ENCODE measurements around the gene EXOC3L4. TPM values are rescaled to one million over a fixed set of nuclear protein-coding genes. Genes with fewer than 3 reads are reported as not detected.

EXOC3L4 gene
- total and polyA plus RNA-seq, 10 donors: 2.0 to 39.2 (median 12.6) TPM

GRCh38 chr14:103110681-103111231 is 16.2 kb downstream of the EXOC3L4 start:
- H3K9me3 ChIP-seq: no peaks in the 10 kb centered on the region
- intact Hi-C loops (cut with DNase I; ENCODE audit: low total_unique reads): no loop called here
- no peak overlapping the region for H3K4me3 ChIP-seq
- peaks cover 0 to 23% (median 0%) of the 10 kb centered on the region in 7 donors for H3K27me3 ChIP-seq (replicated peaks in 1 of 7)
- TF ChIP-seq POLR2AphosphoS5 (IDR thresholded peaks at IDR 0.05) (peak in 1 of 3 donors; percentile 44), POLR2A (IDR thresholded peaks at IDR 0.05) (no peak)
- TF ChIP-seq, protein P1, sequence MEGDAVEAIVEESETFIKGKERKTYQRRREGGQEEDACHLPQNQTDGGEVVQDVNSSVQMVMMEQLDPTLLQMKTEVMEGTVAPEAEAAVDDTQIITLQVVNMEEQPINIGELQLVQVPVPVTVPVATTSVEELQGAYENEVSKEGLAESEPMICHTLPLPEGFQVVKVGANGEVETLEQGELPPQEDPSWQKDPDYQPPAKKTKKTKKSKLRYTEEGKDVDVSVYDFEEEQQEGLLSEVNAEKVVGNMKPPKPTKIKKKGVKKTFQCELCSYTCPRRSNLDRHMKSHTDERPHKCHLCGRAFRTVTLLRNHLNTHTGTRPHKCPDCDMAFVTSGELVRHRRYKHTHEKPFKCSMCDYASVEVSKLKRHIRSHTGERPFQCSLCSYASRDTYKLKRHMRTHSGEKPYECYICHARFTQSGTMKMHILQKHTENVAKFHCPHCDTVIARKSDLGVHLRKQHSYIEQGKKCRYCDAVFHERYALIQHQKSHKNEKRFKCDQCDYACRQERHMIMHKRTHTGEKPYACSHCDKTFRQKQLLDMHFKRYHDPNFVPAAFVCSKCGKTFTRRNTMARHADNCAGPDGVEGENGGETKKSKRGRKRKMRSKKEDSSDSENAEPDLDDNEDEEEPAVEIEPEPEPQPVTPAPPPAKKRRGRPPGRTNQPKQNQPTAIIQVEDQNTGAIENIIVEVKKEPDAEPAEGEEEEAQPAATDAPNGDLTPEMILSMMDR (IDR thresholded peaks at IDR 0.05 in 8 of 11, conservative IDR thresholded peaks at IDR 0.05 in 3 of 11): no peak
- H3K36me3 ChIP-seq: no peaks in the 10 kb centered on the region
- peak overlapping the region in 7 of 8 donors; percentile 51 to 99 (median 61) for H3K27ac ChIP-seq
- peaks cover 12 to 72% (median 58%) of the 10 kb centered on the region in 6 donors for H3K4me1 ChIP-seq
- WGBS, 5 donors: 71 to 80% (median 78%) methylated on average over 8 to 14 of the region's 14 CpGs
- no peak for DNase-seq

DNA sequence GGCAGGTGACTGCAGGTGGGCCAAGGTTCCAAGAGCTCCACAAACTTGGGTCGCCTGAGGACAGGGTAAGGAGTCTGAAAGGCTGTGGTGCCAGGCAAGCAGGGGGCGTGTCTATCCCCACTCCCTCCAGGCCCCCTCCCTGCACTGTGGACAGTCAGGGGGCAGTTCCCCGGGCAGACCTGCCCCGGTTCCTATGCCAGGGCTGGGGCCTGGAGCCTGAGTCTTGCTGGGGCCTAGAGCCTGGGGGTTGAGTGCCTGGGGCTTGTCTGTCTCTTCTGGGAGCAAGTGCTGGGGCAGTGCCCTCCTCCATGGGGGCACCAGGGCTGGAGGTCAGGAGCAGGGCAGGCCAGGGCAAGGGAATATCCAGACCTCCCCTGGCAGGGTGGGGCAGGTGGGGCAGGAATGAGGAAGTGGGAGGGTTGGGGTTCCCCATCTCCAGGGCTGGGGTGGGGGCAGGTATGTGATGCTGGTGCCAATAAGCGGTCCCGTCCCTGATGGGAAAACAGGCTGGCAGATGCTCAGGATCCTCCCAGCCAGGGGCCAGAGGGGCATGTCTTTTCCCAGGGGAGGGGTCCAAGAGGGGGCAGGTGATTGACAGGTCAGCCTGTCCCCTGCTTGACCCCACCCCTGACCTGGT is 16.8 kb downstream of the EXOC3L4 start:
- Histone ChIP-seq H3K27ac (peak overlapping the region in 5 of 8 donors; percentile 13 to 99 (median 62)), H3K36me3 (no peaks in the 10 kb centered on the region), H3K4me3 (no peak overlapping the region), H3K4me1 (peaks cover 12 to 76% (median 56%) of the 10 kb centered on the region in 6 donors), H3K9me3 (no peaks in the 10 kb centered on the region), H3K27me3 (replicated peaks in 1 of 7) (peaks cover 0 to 17% (median 0%) of the 10 kb centered on the region in 7 donors)
- 73 to 78% (median 75%) methylated on average over 4 to 6 of the region's 6 CpGs for WGBS, 5 donors
- DNase-seq: no peak
- TF ChIP-seq POLR2AphosphoS5 (IDR thresholded peaks at IDR 0.05) (no peak), POLR2A (IDR thresholded peaks at IDR 0.05) (no peak)
- TF ChIP-seq, protein P1 (IDR thresholded peaks at IDR 0.05 in 8 of 11, conservative IDR thresholded peaks at IDR 0.05 in 3 of 11): no peak
- intact Hi-C loops (cut with DNase I; ENCODE audit: low total_unique reads): no loop called here

DNA sequence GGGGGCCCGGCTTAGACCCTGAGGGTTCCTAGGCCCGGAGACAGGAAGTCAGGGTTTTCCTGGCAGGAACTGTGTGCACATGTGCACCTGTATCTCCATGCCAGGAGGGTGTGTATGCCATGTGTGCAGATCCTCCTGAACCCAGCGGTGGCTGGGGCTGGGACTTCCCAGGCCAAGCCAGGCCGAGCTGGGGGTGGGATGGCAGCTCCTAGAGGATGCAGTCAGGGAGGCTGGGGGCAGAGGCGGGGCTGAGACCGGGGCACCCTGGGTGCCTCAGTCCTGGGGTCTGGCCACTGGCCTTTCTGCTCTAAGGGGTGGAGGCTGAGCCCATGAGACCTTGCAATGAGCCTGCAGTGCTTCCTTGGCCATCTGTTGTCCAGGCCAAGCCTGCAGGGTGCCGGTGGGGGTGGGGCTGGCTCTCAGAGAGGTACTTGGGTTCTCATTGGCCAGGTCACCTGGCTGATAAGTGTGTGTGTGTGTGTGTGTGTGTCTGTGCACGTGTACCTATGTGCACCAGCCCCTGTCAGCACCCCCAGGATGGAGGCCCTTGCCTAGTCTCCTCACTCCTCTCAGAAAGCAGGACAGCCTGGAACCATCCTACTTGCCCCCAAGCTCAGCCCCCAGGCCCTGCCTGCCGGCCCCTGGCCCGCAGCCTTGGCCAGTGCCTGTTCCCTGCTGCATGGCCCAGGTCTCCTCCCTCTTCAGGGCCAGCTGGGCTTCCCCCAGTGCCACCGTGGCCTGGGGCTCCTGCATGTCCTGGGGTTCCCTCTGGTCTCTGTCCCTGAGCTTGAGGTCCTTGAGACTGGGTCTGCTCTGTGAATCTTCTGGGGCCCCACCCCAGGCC is 18.1 kb downstream of the EXOC3L4 start:
- no peak for DNase-seq
- 26 to 44% (median 36%) methylated on average over 7 to 11 of the region's 11 CpGs for WGBS, 5 donors
- H3K4me3 ChIP-seq: no peak overlapping the region
- peaks cover 12 to 88% (median 58%) of the 10 kb centered on the region in 6 donors for H3K4me1 ChIP-seq
- no peaks in the 10 kb centered on the region for H3K36me3 ChIP-seq
- intact Hi-C loops (cut with DNase I; ENCODE audit: low total_unique reads): no loop called here
- H3K9me3 ChIP-seq: no peaks in the 10 kb centered on the region
- TF ChIP-seq POLR2AphosphoS5 (IDR thresholded peaks at IDR 0.05): no peak
- TF ChIP-seq, protein P1 (IDR thresholded peaks at IDR 0.05 in 8 of 11, conservative IDR thresholded peaks at IDR 0.05 in 3 of 11): no peak
- no peak for TF ChIP-seq POLR2A (IDR thresholded peaks at IDR 0.05)
- H3K27ac ChIP-seq: peak overlapping the region in 4 of 8 donors; percentile 0 to 99 (median 68)
- H3K27me3 ChIP-seq (replicated peaks in 1 of 7): peaks cover 0 to 4% (median 0%) of the 10 kb centered on the region in 7 donors
